H1 (cell line): Measurements from ENCODE around the gene CAMTA1. TPM values are rescaled to one million over a fixed set of nuclear protein-coding genes. Genes with fewer than 3 reads are reported as not detected.

Experiments used
- CTCF ChIA-PET: fragments of 300-600 bp; sonication (Branson Sonifier 250); formaldehyde crosslinking; loops from one replicate; lab custom pipeline; 2021; ENCODE audit not compliant: partially characterized antibody; lab: Charles Lee
- POLR2A ChIA-PET: fragments of 300-600 bp; sonication (Branson Sonifier 250); formaldehyde crosslinking; loops from one replicate; lab custom pipeline; 2021; ENCODE audit warnings: inconsistent platforms; ENCODE audit not compliant: partially characterized antibody; lab: Charles Lee
- DNase-seq, 2 experiments: peaks; one replicate each; pipeline versions ENCODE4 v3.0.0 to v3.0.0-alpha.2; 2010 to 2022; ENCODE audit warnings: low spot score in 2 of 2, low read depth in 1 of 2, mixed read lengths in 1 of 2
- FAIRE-seq: peaks from 2 replicates; lab custom pipeline; 2011; peaks lifted over from hg19 to GRCh38; lab: Jason Lieb, UNC
- H2AFZ ChIP-seq: 2 replicates; pipeline ENCODE4 v1.8.1; 2012; ENCODE audit warnings: low read length, inconsistent platforms
- H2AK5ac ChIP-seq: 2 replicates; pipeline ENCODE4 v1.6.1; 2013; ENCODE audit warnings: low read depth, low read length
- H2BK120ac ChIP-seq: replicated peaks from 2 replicates; pipeline ENCODE3; 2013; ENCODE audit warnings: low read depth, low read length, inconsistent platforms
- H2BK12ac ChIP-seq: 2 replicates; pipeline ENCODE4 v1.6.1; 2013; ENCODE audit warnings: low read depth, low read length
- H2BK15ac ChIP-seq: 2 replicates; pipeline ENCODE4 v1.6.1; 2013; ENCODE audit warnings: low read length
- H2BK20ac ChIP-seq: 2 replicates; pipeline ENCODE4 v1.6.1; 2013; ENCODE audit warnings: low read length
- H2BK5ac ChIP-seq: 2 replicates; pipeline ENCODE4 v1.6.1; 2013; ENCODE audit warnings: low read depth, low read length
- H3K14ac ChIP-seq: 2 replicates; pipeline ENCODE4 v1.6.1; 2013; ENCODE audit warnings: inconsistent platforms; ENCODE audit not compliant: insufficient read length
- H3K18ac ChIP-seq: 2 replicates; pipeline ENCODE4 v1.6.1; 2013; ENCODE audit warnings: low read length; ENCODE audit errors: extremely low read depth
- H3K23ac ChIP-seq: 2 replicates; pipeline ENCODE4 v1.6.1; 2013; ENCODE audit warnings: inconsistent platforms; ENCODE audit not compliant: insufficient read length
- H3K23me2 ChIP-seq: 2 replicates; pipeline ENCODE4 v1.6.1; 2013; ENCODE audit warnings: low read depth, low read length
- H3K27ac ChIP-seq: 2 replicates; pipeline ENCODE4 v1.6.1; 2011; ENCODE audit warnings: low read depth, low read length, inconsistent platforms
- H3K27me3 ChIP-seq, 4 experiments: replicated peaks in 1 of 4; 1 replicate in 1 of 4; 2 replicates in 3 of 4; pipeline versions ENCODE4 v1.6.1 to v1.8.1; 2011 to 2013; ENCODE audit warnings: low read length in 3 of 4, mild to moderate bottlenecking in 3 of 4, inconsistent platforms in 2 of 4, mixed read lengths in 2 of 4, moderate library complexity in 1 of 4; ENCODE audit not compliant: control insufficient read depth in 3 of 4, insufficient read depth in 3 of 4; ENCODE audit errors: extremely low read depth in 1 of 4
- H3K36me3 ChIP-seq, 4 experiments: 2 replicates each; pipeline versions ENCODE4 v1.6.1 to v1.8.1; 2011 to 2013; ENCODE audit warnings: mild to moderate bottlenecking in 4 of 4, low read length in 3 of 4, moderate library complexity in 2 of 4, control low read depth in 1 of 4, inconsistent platforms in 1 of 4; ENCODE audit not compliant: insufficient read depth in 4 of 4, control insufficient read depth in 2 of 4
- H3K4ac ChIP-seq: replicated peaks from 2 replicates; pipeline ENCODE3; 2013; ENCODE audit warnings: low read length, low read depth, mixed read lengths, inconsistent platforms; ENCODE audit not compliant: insufficient read length
- H3K4me1 ChIP-seq, 4 experiments: replicated peaks in 1 of 4; 1 replicate in 1 of 4; 2 replicates in 3 of 4; pipeline versions ENCODE4 v1.6.1 to v1.8.1; 2011 to 2013; ENCODE audit warnings: low read length in 3 of 4, inconsistent platforms in 2 of 4, mixed read lengths in 1 of 4; ENCODE audit not compliant: insufficient read depth in 4 of 4, control insufficient read depth in 3 of 4
- H3K4me2 ChIP-seq, 2 experiments: 2 replicates each; pipeline versions ENCODE4 v1.6.1 to v1.8.1; 2011 to 2013; ENCODE audit warnings: low read depth in 2 of 2, low read length in 2 of 2, control low read depth in 1 of 2, inconsistent platforms in 1 of 2, mild to moderate bottlenecking in 1 of 2; ENCODE audit not compliant: insufficient read depth in 1 of 2
- H3K4me3 ChIP-seq, 4 experiments: fragments of 200-600, 300-600 bp in 1 of 4; sonication (generic), shearing (Covaris generic), sonication (Bioruptor Twin) in 1 of 4; 2 replicates each; pipeline versions ENCODE4 v1.5.1 to v1.8.1; 2011 to 2016; ENCODE audit warnings: low read length in 4 of 4, low read depth in 3 of 4, control low read depth in 2 of 4, inconsistent platforms in 2 of 4, mild to moderate bottlenecking in 2 of 4, mixed read lengths in 1 of 4, moderate library complexity in 1 of 4; ENCODE audit not compliant: insufficient read depth in 2 of 4; ENCODE audit errors: extremely low read depth in 1 of 4
- H3K56ac ChIP-seq: replicated peaks from 2 replicates; pipeline ENCODE3; 2013; ENCODE audit warnings: low read depth, mild to moderate bottlenecking, mixed read lengths, low read length, inconsistent platforms; ENCODE audit not compliant: insufficient read length
- H3K79me1 ChIP-seq: 2 replicates; pipeline ENCODE4 v1.6.1; 2013; ENCODE audit warnings: low read depth, low read length, control low read depth
- H3K79me2 ChIP-seq, 2 experiments: 2 replicates each; pipeline versions ENCODE4 v1.6.1 to v1.8.1; 2012 to 2013; ENCODE audit warnings: low read length in 2 of 2, mild to moderate bottlenecking in 2 of 2, inconsistent platforms in 1 of 2; ENCODE audit not compliant: insufficient read depth in 2 of 2, control insufficient read depth in 1 of 2
- H3K9ac ChIP-seq, 4 experiments: replicated peaks in 1 of 4; 1 replicate in 1 of 4; 2 replicates in 3 of 4; pipeline versions ENCODE4 v1.6.1 to v1.8.1; 2011 to 2013; ENCODE audit warnings: low read depth in 3 of 4, low read length in 3 of 4, control low read depth in 2 of 4, mild to moderate bottlenecking in 2 of 4, moderate library complexity in 2 of 4, inconsistent platforms in 1 of 4; ENCODE audit errors: extremely low read depth in 1 of 4
- H3K9me3 ChIP-seq, 2 experiments: 2 replicates each; pipeline versions ENCODE4 v1.6.1 to v1.8.1; 2012 to 2013; ENCODE audit warnings: mild to moderate bottlenecking in 2 of 2, moderate library complexity in 2 of 2, control low read depth in 1 of 2, inconsistent platforms in 1 of 2, low read depth in 1 of 2, low read length in 1 of 2, mixed read lengths in 1 of 2; ENCODE audit not compliant: insufficient read depth in 2 of 2
- H4K20me1 ChIP-seq, 2 experiments: replicated peaks in 1 of 2; 2 replicates each; pipeline versions ENCODE3 to v1.8.1; 2011 to 2013; ENCODE audit warnings: inconsistent platforms in 2 of 2, low read length in 2 of 2, mild to moderate bottlenecking in 1 of 2; ENCODE audit not compliant: insufficient read depth in 2 of 2, control insufficient read depth in 1 of 2
- H4K5ac ChIP-seq: 2 replicates; pipeline ENCODE4 v1.6.1; 2013; ENCODE audit warnings: low read length, low read depth, mixed read lengths, inconsistent platforms; ENCODE audit not compliant: insufficient read length
- H4K8ac ChIP-seq: 2 replicates; pipeline ENCODE4 v1.8.0; 2013; ENCODE audit warnings: mild to moderate bottlenecking, moderate library complexity, low read length, inconsistent platforms; ENCODE audit not compliant: insufficient read depth; ENCODE audit errors: extremely low read depth
- H4K91ac ChIP-seq: replicated peaks from 2 replicates; pipeline ENCODE3; 2013; ENCODE audit warnings: low read length, mixed read lengths, inconsistent platforms; ENCODE audit not compliant: insufficient read length
- BRCA1 ChIP-seq: IDR thresholded peaks from 2 replicates; pipeline ENCODE4 v1.6.1; 2012; ENCODE audit warnings: low read depth, low read length, improper control_type of control experiment
- CBX5 ChIP-seq: fragments of 300-800, 300-1000 bp; sonication (generic); IDR thresholded peaks from 2 replicates; pipeline ENCODE4 v1.7.1; 2016; ENCODE audit warnings: antibody characterized with exemption, low read length, low read depth
- CHD2 ChIP-seq: IDR thresholded peaks from 2 replicates; pipeline ENCODE4 v1.6.1; 2012; ENCODE audit warnings: low read length, improper control_type of control experiment
- CTBP2 ChIP-seq: IDR thresholded peaks from 2 replicates; pipeline ENCODE4 v1.7.0; 2011; ENCODE audit warnings: borderline replicate concordance, mild to moderate bottlenecking, moderate library complexity, mixed read lengths, low read length; ENCODE audit not compliant: insufficient read depth, insufficient read length
- KDM4A ChIP-seq: IDR thresholded peaks from one replicate; pipeline ENCODE4 v1.7.1; 2012; ENCODE audit warnings: low read depth, mild to moderate bottlenecking, moderate library complexity, low read length, inconsistent platforms; ENCODE audit not compliant: severe bottlenecking
- MAFK ChIP-seq: IDR thresholded peaks from 2 replicates; pipeline ENCODE4 v1.6.1; 2012; ENCODE audit warnings: low read depth, mild to moderate bottlenecking, improper control_type of control experiment, low read length
- PHF8 ChIP-seq: fragments of 200-600 bp; sonication (generic); conservative IDR thresholded peaks from 2 replicates; pipeline ENCODE4 v1.7.1; 2012; ENCODE audit warnings: low read depth, mild to moderate bottlenecking, inconsistent platforms, low read length, moderate library complexity
- POU5F1 ChIP-seq: IDR thresholded peaks from 2 replicates; pipeline ENCODE4 v1.6.1; 2011; ENCODE audit warnings: low read depth, mild to moderate bottlenecking, low read length, moderate library complexity
- RBBP5 ChIP-seq: IDR thresholded peaks from 2 replicates; pipeline ENCODE4 v1.7.1; 2012; ENCODE audit warnings: low read depth, mild to moderate bottlenecking, inconsistent platforms, low read length, moderate library complexity, borderline replicate concordance
- SIX5 ChIP-seq: IDR thresholded peaks from 2 replicates; pipeline ENCODE4 v1.6.1; 2011; ENCODE audit warnings: mild to moderate bottlenecking, low read depth, low read length
- SP1 ChIP-seq: IDR thresholded peaks from 2 replicates; pipeline ENCODE4 v1.6.1; 2011; ENCODE audit warnings: low read depth, low read length
- SRF ChIP-seq: IDR thresholded peaks from 2 replicates; pipeline ENCODE4 v1.6.1; 2011; ENCODE audit warnings: mild to moderate bottlenecking, low read depth, low read length, moderate library complexity
- WGBS, 2 experiments: shearing (Covaris generic) in 1 of 2; methylation state at CpG; one replicate each; pipeline versions ENCODE4 v1.1.6 to v1.1.7; 2013 to 2015; ENCODE audit warnings: low lambda C conversion rate in 2 of 2, mixed read lengths in 2 of 2, inconsistent platforms in 1 of 2, low coverage in 1 of 2, missing lambda C conversion rate in 1 of 2; ENCODE audit not compliant: insufficient replicate concordance in 2 of 2, insufficient coverage in 1 of 2, insufficient read length in 1 of 2; ENCODE audit errors: extremely low coverage in 1 of 2, missing lambda C conversion rate in 1 of 2; 5-methylcytosine and 5-hydroxymethylcytosine counted together
- polyA plus RNA-seq, 7 experiments: library from polyadenylated mRNA; depleted of rRNA in 3 of 7; stranded (reverse) in 5 of 7; unstranded in 2 of 7; fragments of >200 nt in 5 of 7; fragments of 200-250 nt in 2 of 7; gene quantifications; 1 replicate in 5 of 7; 2 replicates in 1 of 7; 4 replicates in 1 of 7; pipeline versions ENCODE4 v1.2.1 to v1.2.3, GENCODE V29; 2011 to 2013; ENCODE audit warnings: missing spikeins in 2 of 7, mixed read lengths in 2 of 7
- total RNA-seq: library from RNA; stranded (reverse); fragmentation: NEBNext Ultra II Directional; extraction: Animal tissue kit (Norgen Biotek cat#: 25700); gene quantifications from 2 replicates; pipeline ENCODE4 v1.2.1, GENCODE V29; 2021
- TF ChIP-seq, protein P1 (sequence below): IDR thresholded peaks from 2 replicates; pipeline ENCODE4 v1.6.1; 2012; ENCODE audit warnings: inconsistent platforms

CAMTA1 gene
- total and polyA plus RNA-seq, 2 of the 8 experiments (the other 6 are each of a cell fraction or from before 2014, with no cell fraction given): 65.0 to 119 TPM

DNA sequence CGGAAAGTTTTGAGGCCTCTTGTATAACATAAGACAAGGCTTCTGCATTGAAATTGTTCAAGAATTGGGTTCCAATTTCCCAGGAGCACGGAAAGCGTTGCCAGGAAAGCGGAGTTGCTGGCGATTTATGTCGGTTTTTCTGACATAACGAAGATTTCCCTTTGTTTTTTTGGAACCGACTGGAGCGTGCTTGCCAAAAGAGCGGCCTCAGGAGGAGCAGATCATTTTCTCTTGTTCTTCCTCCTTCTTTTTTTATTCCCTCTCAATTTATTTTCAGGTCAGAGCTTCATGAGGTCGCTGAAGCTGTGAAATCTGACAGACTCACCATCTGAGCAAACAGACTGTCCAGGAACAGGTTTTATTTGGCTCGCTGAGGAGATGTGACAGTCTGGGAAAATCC, 275.5 kb downstream of the CAMTA1 start:
- no peak overlapping the region for H3K56ac ChIP-seq
- H2BK15ac ChIP-seq: no peak overlapping the region
- no peak overlapping the region for H2AK5ac ChIP-seq
- no peak overlapping the region for H3K9ac ChIP-seq
- no peaks in the 10 kb centered on the region for H3K9me3 ChIP-seq
- no peak overlapping the region for H3K23ac ChIP-seq
- H2BK5ac ChIP-seq: no peak overlapping the region
- no peaks in the 10 kb centered on the region for H3K27me3 ChIP-seq
- no peaks in the 10 kb centered on the region for H3K79me2 ChIP-seq
- no peak overlapping the region for H2BK12ac ChIP-seq
- no peak overlapping the region for H3K14ac ChIP-seq
- no peaks in the 10 kb centered on the region for H3K79me1 ChIP-seq
- FAIRE-seq (no peak), DNase-seq (no peak)
- H4K20me1 ChIP-seq: no peaks in the 10 kb centered on the region
- no peak overlapping the region for H4K91ac ChIP-seq
- H3K4me3 ChIP-seq: no peak overlapping the region
- 86% methylated on average over 12 of the region's 12 CpGs; no CpG with 5 or more reads in 1 of the 2 experiments for WGBS, 2 experiments
- no peaks in the 10 kb centered on the region for H3K36me3 ChIP-seq
- H3K18ac ChIP-seq: no peak overlapping the region
- H3K4me1 ChIP-seq: no peaks in the 10 kb centered on the region
- no peak overlapping the region for H3K27ac ChIP-seq
- no peak overlapping the region for H2AFZ ChIP-seq
- CTCF ChIA-PET: interaction anchor here (0.6 to 4.3 kb wide), 5 partner anchors 10 to 478 kb away, joined by 4 to 25 read pairs (median 8); no protein-coding TSS in a partner anchor
- H4K8ac ChIP-seq: no peak overlapping the region
- no peak overlapping the region for H4K5ac ChIP-seq
- H2BK120ac ChIP-seq: no peak overlapping the region
- no peak overlapping the region for H3K4me2 ChIP-seq
- no peak overlapping the region for H3K4ac ChIP-seq
- H2BK20ac ChIP-seq: no peak overlapping the region
- no peaks in the 10 kb centered on the region for H3K23me2 ChIP-seq
- POLR2A ChIA-PET: interaction anchor here (1.7 kb wide), 1 partner anchor 9 kb away, joined by 4 read pairs; no protein-coding TSS in a partner anchor
- no peak for TF ChIP-seq POU5F1
- TF ChIP-seq SIX5: no peak
- TF ChIP-seq SRF: no peak
- TF ChIP-seq CTBP2: no peak
- TF ChIP-seq KDM4A: no peak
- no peak for TF ChIP-seq CHD2
- TF ChIP-seq CBX5: no peak
- TF ChIP-seq BRCA1: no peak
- no peak for TF ChIP-seq MAFK
- TF ChIP-seq, protein P1, sequence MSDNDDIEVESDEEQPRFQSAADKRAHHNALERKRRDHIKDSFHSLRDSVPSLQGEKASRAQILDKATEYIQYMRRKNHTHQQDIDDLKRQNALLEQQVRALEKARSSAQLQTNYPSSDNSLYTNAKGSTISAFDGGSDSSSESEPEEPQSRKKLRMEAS: no peak
- TF ChIP-seq RBBP5: no peak
- no peak for TF ChIP-seq SP1
- no peak for TF ChIP-seq PHF8
- TF ChIP-seq, all 59 proteins: peak for 0
